ENCODE data around the gene CXCR4.

DNA sequence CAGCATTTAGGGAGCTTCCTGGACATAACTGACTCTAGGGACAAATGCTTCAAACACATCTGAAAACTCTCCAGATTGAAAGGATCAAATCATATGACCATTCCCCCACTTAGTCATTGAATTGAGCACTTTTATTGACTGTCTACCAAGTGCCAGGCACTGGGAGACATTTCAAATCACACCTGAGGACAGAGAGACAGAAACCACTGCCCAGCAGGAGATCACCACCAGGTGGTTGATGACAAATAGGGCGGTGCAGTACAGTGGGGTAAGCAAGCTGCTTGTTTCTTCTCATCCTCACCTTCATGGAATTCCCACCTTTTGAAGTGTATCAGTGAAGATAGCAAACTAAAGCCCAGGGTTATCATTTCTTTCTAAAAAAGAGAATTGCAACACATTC lies 19.0 kb upstream of the CXCR4 start:
- TF ChIP-seq, protein P1, sequence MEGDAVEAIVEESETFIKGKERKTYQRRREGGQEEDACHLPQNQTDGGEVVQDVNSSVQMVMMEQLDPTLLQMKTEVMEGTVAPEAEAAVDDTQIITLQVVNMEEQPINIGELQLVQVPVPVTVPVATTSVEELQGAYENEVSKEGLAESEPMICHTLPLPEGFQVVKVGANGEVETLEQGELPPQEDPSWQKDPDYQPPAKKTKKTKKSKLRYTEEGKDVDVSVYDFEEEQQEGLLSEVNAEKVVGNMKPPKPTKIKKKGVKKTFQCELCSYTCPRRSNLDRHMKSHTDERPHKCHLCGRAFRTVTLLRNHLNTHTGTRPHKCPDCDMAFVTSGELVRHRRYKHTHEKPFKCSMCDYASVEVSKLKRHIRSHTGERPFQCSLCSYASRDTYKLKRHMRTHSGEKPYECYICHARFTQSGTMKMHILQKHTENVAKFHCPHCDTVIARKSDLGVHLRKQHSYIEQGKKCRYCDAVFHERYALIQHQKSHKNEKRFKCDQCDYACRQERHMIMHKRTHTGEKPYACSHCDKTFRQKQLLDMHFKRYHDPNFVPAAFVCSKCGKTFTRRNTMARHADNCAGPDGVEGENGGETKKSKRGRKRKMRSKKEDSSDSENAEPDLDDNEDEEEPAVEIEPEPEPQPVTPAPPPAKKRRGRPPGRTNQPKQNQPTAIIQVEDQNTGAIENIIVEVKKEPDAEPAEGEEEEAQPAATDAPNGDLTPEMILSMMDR (conservative IDR thresholded peaks at IDR 0.05; ENCODE audit: low read length): peak; percentile 25; the same call in 1 of the 2 replicates
- TF ChIP-seq EZH2phosphoT487 (IDR thresholded peaks at IDR 0.05; ENCODE audit: borderline replicate concordance): no peak

Data from Loucy (cell line).